A673 (cell line): Measurements from ENCODE around the gene TRAF3IP1. TPM values are rescaled to one million over a fixed set of nuclear protein-coding genes. Genes with fewer than 3 reads are reported as not detected.

ENCODE experiments used
- BruUV-seq: library from RNA; stranded (reverse); fragments of 400-500 nt; replicated peaks from 2 replicates; lab custom pipeline; 2021; lab: Mats Ljungman, UMichigan
- CTCF ChIA-PET: fragments of 300-600 bp; sonication (Branson Sonifier 250); formaldehyde crosslinking; loops from one replicate; lab custom pipeline; 2022; ENCODE audit warnings: antibody characterized with exemption; lab: Charles Lee
- POLR2A ChIA-PET: fragments of 300-600 bp; sonication (Branson Sonifier 250); formaldehyde crosslinking; loops from one replicate; lab custom pipeline; 2022; ENCODE audit warnings: antibody characterized with exemption; ENCODE audit not compliant: low non-redundant PET; lab: Charles Lee
- DNase-seq: peaks from one replicate; pipeline ENCODE4 v3.0.0-alpha.2; 2015; ENCODE audit warnings: low spot score
- H3K27ac ChIP-seq: fragments of 200-600 bp; sonication (generic); 2 replicates; pipeline ENCODE4 v1.5.1; 2016; ENCODE audit warnings: mixed run types, low read depth, mild to moderate bottlenecking, mixed read lengths, antibody characterized with exemption, low read length; ENCODE audit not compliant: poor library complexity, severe bottlenecking
- H3K27me3 ChIP-seq: fragments of 200-600 bp; sonication (generic); replicated peaks from 2 replicates; pipeline ENCODE4 v1.6.1; 2017; ENCODE audit warnings: mixed run types, low read depth, mild to moderate bottlenecking, mixed read lengths, antibody characterized with exemption, low read length; ENCODE audit not compliant: insufficient read depth, poor library complexity
- H3K36me3 ChIP-seq: fragments of 200-600 bp; sonication (generic); 2 replicates; pipeline ENCODE4 v1.6.1; 2016; ENCODE audit warnings: mixed run types, mild to moderate bottlenecking, mixed read lengths, antibody characterized with exemption, low read length; ENCODE audit not compliant: insufficient read depth, poor library complexity, severe bottlenecking
- H3K4me1 ChIP-seq: fragments of 200-600 bp; sonication (generic); 2 replicates; pipeline ENCODE4 v1.6.1; 2017; ENCODE audit warnings: mixed run types, mild to moderate bottlenecking, mixed read lengths, antibody characterized with exemption, low read length; ENCODE audit not compliant: insufficient read depth, poor library complexity, severe bottlenecking
- H3K4me3 ChIP-seq: fragments of 200-600 bp; sonication (generic); 2 replicates; pipeline ENCODE4 v1.5.1; 2016; ENCODE audit warnings: low read depth, mixed run types, mild to moderate bottlenecking, mixed read lengths, low read length; ENCODE audit not compliant: poor library complexity, severe bottlenecking
- H3K9me3 ChIP-seq: fragments of 200-600 bp; sonication (generic); 2 replicates; pipeline ENCODE4 v1.6.1; 2016; ENCODE audit warnings: mixed run types, low read depth, mild to moderate bottlenecking, mixed read lengths, antibody characterized with exemption, low read length; ENCODE audit not compliant: poor library complexity, severe bottlenecking
- EZH2 ChIP-seq: fragments of 200-600 bp; sonication (generic); IDR thresholded peaks from 2 replicates; pipeline ENCODE4 v1.6.1; 2017; ENCODE audit warnings: borderline replicate concordance, low read depth, mild to moderate bottlenecking, mixed read lengths, antibody characterized with exemption, low read length; ENCODE audit not compliant: poor library complexity, severe bottlenecking
- intact Hi-C: fragments of 100-400 bp; cut with micrococcal nuclease; formaldehyde crosslinking; loops from one replicate; pipeline ENCODE4 v1.10.0; 2022; ENCODE audit not compliant: unreplicated experiment
- total RNA-seq: library from RNA; stranded (reverse); gene quantifications from 2 replicates; pipeline ENCODE4 v1.2.3, GENCODE V29; 2021
- TF ChIP-seq, protein P1 (sequence below): fragments of 300-800, 200-600 bp; sonication (generic); conservative IDR thresholded peaks from 2 replicates; pipeline ENCODE4 v1.5.1; 2017; ENCODE audit warnings: low read depth, mild to moderate bottlenecking, antibody characterized with exemption, low read length, moderate library complexity, mixed read lengths

Gene TRAF3IP1
- total RNA-seq, 1 experiment from 2014 or later = 23.0 TPM

DNA sequence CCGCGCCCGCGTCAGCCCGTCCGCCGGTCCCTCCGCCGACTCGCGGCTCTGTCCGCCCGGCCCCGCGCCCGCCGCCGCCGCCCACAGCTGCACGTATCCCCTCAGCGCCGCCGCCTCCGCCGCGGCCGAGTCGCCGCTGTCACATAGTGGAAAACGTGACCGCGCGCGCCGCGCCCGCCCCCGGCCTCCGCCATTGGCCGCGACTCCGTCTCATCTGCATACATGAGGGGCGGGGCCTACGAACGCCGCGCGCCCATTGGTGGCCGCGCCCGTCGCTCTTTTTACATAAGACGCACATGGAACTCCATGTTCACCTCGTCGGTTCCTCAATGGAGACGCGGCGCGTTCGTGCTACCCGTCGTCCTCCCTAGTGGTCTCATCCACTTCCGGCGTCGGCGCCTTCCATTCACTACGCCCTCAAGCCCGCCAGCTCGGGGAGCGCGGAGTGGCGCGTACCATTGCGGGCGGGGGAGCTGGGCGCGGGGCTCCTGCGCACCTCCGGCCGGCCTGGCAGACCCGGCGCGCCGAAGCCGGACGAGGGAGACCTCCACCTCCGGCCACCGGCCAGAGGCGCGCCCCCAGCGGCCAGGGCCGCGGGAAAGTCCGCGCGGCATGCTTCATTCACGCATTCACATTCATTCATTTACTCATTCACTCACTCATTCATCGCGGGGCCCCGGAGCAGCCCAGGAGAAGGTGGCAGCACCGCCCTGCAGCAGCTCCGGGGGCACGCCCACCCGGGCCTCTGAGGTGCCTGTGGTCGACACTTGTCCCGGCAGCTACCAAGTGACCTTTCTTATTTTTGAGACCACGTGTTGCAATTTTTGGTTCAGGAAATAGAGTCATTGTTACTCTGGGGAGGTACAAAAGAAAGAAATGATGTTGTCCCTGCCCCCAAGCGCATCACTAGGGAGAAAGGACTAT, 31.4 kb upstream of the TRAF3IP1 start:
- TF ChIP-seq, protein P1, sequence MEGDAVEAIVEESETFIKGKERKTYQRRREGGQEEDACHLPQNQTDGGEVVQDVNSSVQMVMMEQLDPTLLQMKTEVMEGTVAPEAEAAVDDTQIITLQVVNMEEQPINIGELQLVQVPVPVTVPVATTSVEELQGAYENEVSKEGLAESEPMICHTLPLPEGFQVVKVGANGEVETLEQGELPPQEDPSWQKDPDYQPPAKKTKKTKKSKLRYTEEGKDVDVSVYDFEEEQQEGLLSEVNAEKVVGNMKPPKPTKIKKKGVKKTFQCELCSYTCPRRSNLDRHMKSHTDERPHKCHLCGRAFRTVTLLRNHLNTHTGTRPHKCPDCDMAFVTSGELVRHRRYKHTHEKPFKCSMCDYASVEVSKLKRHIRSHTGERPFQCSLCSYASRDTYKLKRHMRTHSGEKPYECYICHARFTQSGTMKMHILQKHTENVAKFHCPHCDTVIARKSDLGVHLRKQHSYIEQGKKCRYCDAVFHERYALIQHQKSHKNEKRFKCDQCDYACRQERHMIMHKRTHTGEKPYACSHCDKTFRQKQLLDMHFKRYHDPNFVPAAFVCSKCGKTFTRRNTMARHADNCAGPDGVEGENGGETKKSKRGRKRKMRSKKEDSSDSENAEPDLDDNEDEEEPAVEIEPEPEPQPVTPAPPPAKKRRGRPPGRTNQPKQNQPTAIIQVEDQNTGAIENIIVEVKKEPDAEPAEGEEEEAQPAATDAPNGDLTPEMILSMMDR = no peak
- TF ChIP-seq EZH2 = no peak
- ChIA-PET CTCF (interaction anchor here (0.6 kb wide), 1 partner anchor 199 kb away, joined by 3 read pairs; no protein-coding TSS in a partner anchor), POLR2A (interaction anchor here (0.7 kb wide), 1 partner anchor 153 kb away, joined by 3 read pairs; no protein-coding TSS in a partner anchor)
- peak; percentile 99 for DNase-seq
- H3K4me3 ChIP-seq = peak overlapping the region; percentile 90
- intact Hi-C loops = no loop called here
- peak overlapping the region; percentile 89 for H3K27ac ChIP-seq
- H3K4me1 ChIP-seq = peaks cover 15% of the 10 kb centered on the region
- H3K36me3 ChIP-seq = no peaks in the 10 kb centered on the region
- no peaks in the 10 kb centered on the region for H3K9me3 ChIP-seq
- H3K27me3 ChIP-seq = no peaks in the 10 kb centered on the region
- BruUV-seq = no TSS peak

DNA sequence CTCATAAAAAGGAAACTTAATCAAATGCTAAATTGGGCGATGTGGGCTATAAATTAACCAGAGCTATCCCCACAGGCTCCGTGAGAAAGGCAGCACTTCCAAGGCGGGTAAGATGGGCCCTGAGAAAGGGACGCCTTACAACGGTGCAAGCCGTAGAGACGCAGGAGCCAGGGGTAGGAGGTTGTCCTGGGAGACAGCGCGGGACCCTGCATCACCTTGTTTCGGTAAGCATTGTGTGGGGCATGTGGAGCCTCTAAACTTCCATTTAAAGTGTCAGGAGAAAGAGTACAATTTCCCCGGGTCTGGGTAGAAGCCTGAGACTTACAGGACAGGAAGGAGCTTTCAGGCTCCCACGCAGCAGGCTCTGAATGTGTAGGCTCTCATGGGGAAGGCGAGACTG, 30.7 kb upstream of the TRAF3IP1 start:
- no TSS peak for BruUV-seq
- intact Hi-C loops = no loop called here
- H3K27ac ChIP-seq = peak overlapping the region; percentile 89
- POLR2A ChIA-PET = no interaction called here
- H3K9me3 ChIP-seq = no peaks in the 10 kb centered on the region
- no peak for TF ChIP-seq EZH2
- TF ChIP-seq, protein P1 = no peak
- peak overlapping the region; percentile 90 for H3K4me3 ChIP-seq
- H3K4me1 ChIP-seq = peaks cover 15% of the 10 kb centered on the region
- CTCF ChIA-PET = interaction anchor here (0.6 kb wide), 1 partner anchor 200 kb away, joined by 3 read pairs; no protein-coding TSS in a partner anchor
- H3K27me3 ChIP-seq = no peaks in the 10 kb centered on the region
- DNase-seq = no peak
- no peaks in the 10 kb centered on the region for H3K36me3 ChIP-seq

DNA sequence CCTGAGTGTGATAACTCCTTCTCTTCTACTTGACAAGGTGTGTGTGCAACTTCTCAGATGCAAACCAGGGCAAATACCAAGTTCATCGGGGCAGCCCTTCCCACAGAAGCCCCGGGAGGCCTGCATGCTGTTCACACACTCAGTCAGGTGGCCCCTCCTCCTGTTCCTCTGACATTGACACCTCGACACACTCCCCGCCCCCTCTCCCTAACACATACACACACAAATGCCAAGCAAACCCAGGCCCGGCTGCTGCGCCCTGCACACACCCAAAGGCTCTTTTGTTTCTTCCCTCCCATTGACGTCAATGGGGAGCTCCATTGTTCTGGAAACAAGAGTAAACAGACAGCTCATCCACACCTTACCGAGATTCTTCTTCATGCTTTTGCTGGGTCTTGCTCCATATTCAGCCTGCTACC, 30.2 kb upstream of the TRAF3IP1 start:
- Histone ChIP-seq H3K27ac (no peak overlapping the region), H3K9me3 (no peaks in the 10 kb centered on the region), H3K4me3 (no peak overlapping the region), H3K4me1 (peaks cover 15% of the 10 kb centered on the region), H3K36me3 (no peaks in the 10 kb centered on the region), H3K27me3 (no peaks in the 10 kb centered on the region)
- DNase-seq = no peak
- ChIA-PET CTCF (no interaction called here), POLR2A (no interaction called here)
- intact Hi-C loops = no loop called here
- no TSS peak for BruUV-seq
- TF ChIP-seq EZH2 = no peak
- TF ChIP-seq, protein P1 = no peak
